ENCODE data around the gene SERPINE1. TPM values are rescaled to one million over a fixed set of nuclear protein-coding genes. Genes with fewer than 3 reads are reported as not detected.
A peak's percentile ranks its signal among the peaks of the same experiment; 100 is the strongest.

The SERPINE1 gene
- total and polyA plus RNA-seq, 3 donors from 2014 or later = 5.6 to 7.6 (median 5.8) TPM

DNA sequence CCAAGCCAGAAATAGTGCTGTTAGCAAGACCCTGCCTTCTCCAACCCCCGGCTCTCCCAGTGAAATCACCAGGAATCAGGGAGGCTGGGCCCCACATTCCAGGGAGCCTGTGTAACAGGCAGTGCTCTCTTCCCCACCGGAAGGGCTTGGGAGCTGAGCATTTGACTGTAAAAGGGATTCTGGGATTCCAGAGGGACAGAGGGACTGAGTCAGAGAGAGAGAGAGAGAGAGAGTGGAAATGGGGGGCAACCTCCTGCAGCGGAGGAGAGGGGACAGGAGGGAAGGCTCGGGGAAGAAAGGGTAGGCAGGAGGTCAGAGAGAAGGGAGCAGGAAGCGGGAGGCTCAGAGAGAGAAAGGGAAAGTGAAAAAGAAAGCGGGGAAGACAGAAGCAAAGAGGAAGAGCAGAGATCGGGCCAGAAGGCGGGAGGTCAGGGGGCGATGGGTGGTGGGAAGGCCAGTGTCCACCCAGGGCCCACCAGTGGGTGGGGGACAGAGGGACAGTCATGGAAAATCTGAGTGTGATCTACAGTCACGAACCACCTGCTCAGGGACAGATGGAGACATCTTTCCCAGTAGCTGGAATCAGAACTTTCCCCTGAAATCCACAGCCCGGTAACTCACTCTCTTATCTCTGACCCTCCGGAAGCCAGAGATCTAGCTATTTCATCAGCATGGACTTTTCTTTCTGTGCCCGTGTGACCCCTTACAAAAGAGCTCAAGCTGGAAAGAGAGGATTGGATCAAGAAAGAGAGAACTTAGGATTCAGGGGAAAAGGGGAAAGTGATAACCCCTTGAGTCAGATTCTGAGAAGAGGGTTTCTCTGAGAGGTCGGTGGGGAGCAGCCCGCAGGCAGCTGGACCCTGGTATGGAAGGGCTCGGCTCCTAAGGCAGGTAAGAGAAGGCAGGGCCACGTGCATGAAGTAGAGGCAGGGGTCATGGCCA is 4.6 kb upstream of the SERPINE1 start:
- peak; percentile 86 for DNase-seq
- Histone ChIP-seq H3K27ac (peak overlapping the region; percentile 92 to 93), H3K4me1 (peaks cover 63% of the 10 kb centered on the region), H3K4me3 (peak overlapping the region; percentile 22 to 23), H3K27me3 (no peaks in the 10 kb centered on the region), H3K9me3 (no peaks in the 10 kb centered on the region), H3K36me3 (ENCODE audit: low read depth, missing control alignments) (no peaks in the 10 kb centered on the region)
- WGBS, 2 donors = 30 to 44% methylated on average over 17 of the region's 17 CpGs
- TF ChIP-seq, protein P1, sequence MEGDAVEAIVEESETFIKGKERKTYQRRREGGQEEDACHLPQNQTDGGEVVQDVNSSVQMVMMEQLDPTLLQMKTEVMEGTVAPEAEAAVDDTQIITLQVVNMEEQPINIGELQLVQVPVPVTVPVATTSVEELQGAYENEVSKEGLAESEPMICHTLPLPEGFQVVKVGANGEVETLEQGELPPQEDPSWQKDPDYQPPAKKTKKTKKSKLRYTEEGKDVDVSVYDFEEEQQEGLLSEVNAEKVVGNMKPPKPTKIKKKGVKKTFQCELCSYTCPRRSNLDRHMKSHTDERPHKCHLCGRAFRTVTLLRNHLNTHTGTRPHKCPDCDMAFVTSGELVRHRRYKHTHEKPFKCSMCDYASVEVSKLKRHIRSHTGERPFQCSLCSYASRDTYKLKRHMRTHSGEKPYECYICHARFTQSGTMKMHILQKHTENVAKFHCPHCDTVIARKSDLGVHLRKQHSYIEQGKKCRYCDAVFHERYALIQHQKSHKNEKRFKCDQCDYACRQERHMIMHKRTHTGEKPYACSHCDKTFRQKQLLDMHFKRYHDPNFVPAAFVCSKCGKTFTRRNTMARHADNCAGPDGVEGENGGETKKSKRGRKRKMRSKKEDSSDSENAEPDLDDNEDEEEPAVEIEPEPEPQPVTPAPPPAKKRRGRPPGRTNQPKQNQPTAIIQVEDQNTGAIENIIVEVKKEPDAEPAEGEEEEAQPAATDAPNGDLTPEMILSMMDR (IDR thresholded peaks at IDR 0.05) = no peak
- TF ChIP-seq POLR2A (IDR thresholded peaks at IDR 0.05) = no peak
- intact Hi-C loops (cut with DNase I; ENCODE audit: low total_unique reads) = no loop called here

DNA sequence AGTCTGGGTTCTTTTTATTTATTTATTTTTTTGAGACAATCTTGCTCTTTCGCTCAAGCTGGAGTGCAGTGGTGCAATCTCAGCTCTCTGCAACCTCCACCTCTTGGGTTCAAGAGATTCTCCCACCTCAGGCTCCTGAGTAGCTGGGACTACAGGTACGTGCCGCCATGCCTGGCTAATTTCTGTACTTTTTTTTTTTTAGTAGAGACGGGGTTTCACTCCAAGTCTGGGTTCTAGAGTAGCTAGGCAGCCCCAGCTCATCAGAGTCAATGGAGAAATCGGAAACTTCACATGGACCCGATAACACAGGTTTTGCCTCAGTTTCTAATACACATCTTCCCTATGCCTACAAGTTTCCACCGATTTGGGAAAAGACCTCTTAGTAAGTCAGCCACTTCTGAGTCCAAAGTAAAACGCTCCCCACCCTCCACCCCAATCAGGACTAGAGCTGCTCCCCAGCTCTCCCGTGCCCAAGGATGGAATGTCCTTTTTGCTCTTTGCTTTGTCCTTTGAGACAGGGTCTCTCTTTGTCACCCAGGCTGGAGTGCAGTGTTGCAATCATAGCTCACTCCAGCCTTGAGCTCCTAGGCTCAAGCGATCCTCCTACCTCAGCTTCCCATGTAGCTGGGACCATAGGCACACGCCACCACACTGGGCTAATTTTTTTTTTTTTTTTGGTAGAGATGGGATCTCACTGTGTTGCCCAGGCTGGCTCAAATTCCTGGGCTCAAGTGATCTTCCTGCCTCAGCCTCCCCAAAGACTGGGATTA is 3.8 kb upstream of the SERPINE1 start:
- Histone ChIP-seq H3K27ac (peak overlapping the region; percentile 92 to 93), H3K9me3 (no peaks in the 10 kb centered on the region), H3K4me1 (peaks cover 55% of the 10 kb centered on the region), H3K36me3 (ENCODE audit: low read depth, missing control alignments) (no peaks in the 10 kb centered on the region), H3K4me3 (no peak overlapping the region), H3K27me3 (no peaks in the 10 kb centered on the region)
- no peak for TF ChIP-seq POLR2A (IDR thresholded peaks at IDR 0.05)
- TF ChIP-seq, protein P1 (IDR thresholded peaks at IDR 0.05) = no peak
- DNase-seq = no peak
- 89 to 90% methylated on average over 10 to 11 of the region's 11 CpGs for WGBS, 2 donors
- intact Hi-C loops (cut with DNase I; ENCODE audit: low total_unique reads) = no loop called here

DNA sequence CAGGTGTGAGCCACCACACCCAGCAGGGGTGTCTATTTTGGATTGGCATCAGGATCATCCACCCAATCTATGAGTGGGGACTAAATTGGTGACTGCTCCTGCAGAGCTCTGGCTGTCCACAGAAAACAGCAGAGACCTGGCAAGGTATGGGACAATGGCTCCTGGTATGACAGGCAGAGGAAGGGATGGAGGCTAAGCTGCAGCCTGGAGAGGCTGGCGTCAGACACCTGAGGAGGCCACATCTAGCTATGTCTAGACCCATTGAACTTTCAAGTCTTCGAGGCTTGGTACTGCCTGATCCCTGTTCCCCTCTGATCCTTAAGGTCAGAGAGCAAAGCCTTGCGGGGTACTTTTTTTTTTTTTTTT is 3.2 kb upstream of the SERPINE1 start:
- 94 to 95% methylated on average over 3 of the region's 3 CpGs for WGBS, 2 donors
- no peak overlapping the region for H3K4me3 ChIP-seq
- no peak overlapping the region for H3K27ac ChIP-seq
- no peaks in the 10 kb centered on the region for H3K36me3 ChIP-seq (ENCODE audit: low read depth, missing control alignments)
- no peaks in the 10 kb centered on the region for H3K27me3 ChIP-seq
- TF ChIP-seq, protein P1 (IDR thresholded peaks at IDR 0.05) = no peak
- TF ChIP-seq POLR2A (IDR thresholded peaks at IDR 0.05) = no peak
- no peak for DNase-seq
- H3K4me1 ChIP-seq = peaks cover 54% of the 10 kb centered on the region
- H3K9me3 ChIP-seq = no peaks in the 10 kb centered on the region
- intact Hi-C loops (cut with DNase I; ENCODE audit: low total_unique reads) = no loop called here

DNA sequence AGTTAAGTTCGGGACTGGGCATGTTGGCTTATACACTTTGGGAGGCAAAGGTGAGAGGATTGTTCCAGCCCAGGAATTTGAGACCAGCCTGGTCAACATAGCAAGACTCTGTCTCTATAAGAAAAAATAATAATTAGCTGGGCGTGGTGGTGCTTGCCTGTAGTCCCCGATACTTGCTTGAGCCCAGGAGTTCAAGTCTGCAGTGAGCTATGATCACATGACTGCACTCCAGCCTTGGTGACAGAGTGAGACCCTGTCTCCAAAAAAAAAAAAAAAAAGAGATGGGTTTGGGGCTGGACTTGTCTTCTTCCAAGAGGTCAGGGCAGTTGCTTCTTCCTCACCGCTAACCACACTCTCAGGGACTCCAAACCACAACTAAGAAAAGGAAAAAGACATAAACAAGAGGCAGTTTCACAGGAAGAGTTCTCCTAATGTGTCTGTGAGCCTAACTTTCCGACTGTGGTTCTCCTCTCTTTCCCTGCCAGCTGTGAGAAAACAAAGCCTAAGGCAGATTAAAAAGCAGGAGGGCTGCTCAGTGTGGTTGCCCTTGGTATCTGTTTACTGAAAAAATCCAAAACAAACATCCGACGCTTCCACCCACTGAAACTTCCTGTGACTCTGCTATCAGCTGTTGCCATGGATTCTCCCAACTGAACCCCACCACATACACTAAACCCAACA is 2.4 kb upstream of the SERPINE1 start:
- H3K4me3 ChIP-seq = no peak overlapping the region
- TF ChIP-seq POLR2A (IDR thresholded peaks at IDR 0.05) = no peak
- TF ChIP-seq, protein P1 (IDR thresholded peaks at IDR 0.05) = no peak
- no peak for DNase-seq
- intact Hi-C loops (cut with DNase I; ENCODE audit: low total_unique reads) = no loop called here
- no peaks in the 10 kb centered on the region for H3K9me3 ChIP-seq
- no peaks in the 10 kb centered on the region for H3K27me3 ChIP-seq
- 51 to 52% methylated on average over 7 of the region's 7 CpGs for WGBS, 2 donors
- no peaks in the 10 kb centered on the region for H3K36me3 ChIP-seq (ENCODE audit: low read depth, missing control alignments)
- peaks cover 54% of the 10 kb centered on the region for H3K4me1 ChIP-seq
- peak overlapping the region; percentile 4 to 84 for H3K27ac ChIP-seq
